ENCODE data around the gene UPK1A.

- TF ChIP-seq POLR2A (IDR thresholded peaks at IDR 0.05) (no peak), CTCF (IDR thresholded peaks at IDR 0.05) (no peak), EP300 (IDR thresholded peaks at IDR 0.05) (no peak)
These were observed 27.0 kb upstream of the UPK1A start for GRCh38 chr19:35639321-35639639.

All from ovary (tissue), 3 donors.